Gastroesophageal sphincter (tissue), 4 donors: Measurements from ENCODE around the gene KCTD2. TPM values are rescaled to one million over a fixed set of nuclear protein-coding genes. Genes with fewer than 3 reads are reported as not detected.

Experiments
- ATAC-seq: fragments of 150-250 bp; one replicate; pipeline ENCODE4 v1.9.1; 2016; ENCODE audit warnings: mild to moderate bottlenecking, moderate library complexity
- H3K27ac ChIP-seq, 4 donors: fragments of 200-600 bp; sonication (generic) in 3 of 4; 1 replicate in 3 of 4; 2 replicates in 1 of 4; pipeline ENCODE4 v1.5.1; 2016 to 2019
- H3K27me3 ChIP-seq: fragments of 200-600 bp; sonication (generic); one replicate; pipeline ENCODE4 v1.5.1; 2019
- H3K36me3 ChIP-seq, 2 donors: fragments of 200-600 bp; sonication (generic); one replicate each; pipeline ENCODE4 v1.5.1; 2019; ENCODE audit warnings: control low read depth in 1 of 2
- H3K4me1 ChIP-seq, 3 donors: fragments of 200-600 bp; sonication (generic); 1 replicate in 2 of 3; 2 replicates in 1 of 3; pipeline ENCODE4 v1.5.1; 2016 to 2019; ENCODE audit warnings: control low read depth in 2 of 3
- H3K4me3 ChIP-seq, 2 donors: fragments of 200-600 bp; sonication (generic); one replicate each; pipeline ENCODE4 v1.5.1; 2019; ENCODE audit warnings: mild to moderate bottlenecking in 1 of 2, moderate library complexity in 1 of 2
- H3K9me3 ChIP-seq, 3 donors: fragments of 200-600 bp; sonication (generic); one replicate each; pipeline ENCODE4 v1.5.1; 2017 to 2019; ENCODE audit warnings: control low read depth in 2 of 3
- CTCF ChIP-seq, 4 experiments: fragments of 200-600 bp in 2 of 4; fragments of 450-650 bp in 2 of 4; sonication (generic) in 1 of 4; IDR thresholded peaks; one replicate each; pipeline ENCODE4 v1.5.1; 2017 to 2019; ENCODE audit warnings: antibody characterized with exemption in 4 of 4, mild to moderate bottlenecking in 2 of 4, moderate library complexity in 2 of 4
- EP300 ChIP-seq: sonication (generic); formaldehyde crosslinking; IDR thresholded peaks from one replicate; pipeline ENCODE4 v1.6.1; 2017; ENCODE audit warnings: antibody characterized with exemption, mild to moderate bottlenecking
- POLR2A ChIP-seq, 2 donors: fragments of 450-650 bp; IDR thresholded peaks; one replicate each; pipeline ENCODE4 v1.6.1; 2017; ENCODE audit warnings: antibody characterized with exemption in 2 of 2, mild to moderate bottlenecking in 2 of 2, moderate library complexity in 1 of 2
- POLR2AphosphoS5 ChIP-seq: sonication (generic); formaldehyde crosslinking; IDR thresholded peaks from one replicate; pipeline ENCODE4 v1.6.1; 2017; ENCODE audit warnings: antibody characterized with exemption
- WGBS, 2 donors: methylation state at CpG; one replicate each; pipeline ENCODE4 v1.1.5; 2018; ENCODE audit warnings: low coverage in 1 of 2; 5-methylcytosine and 5-hydroxymethylcytosine counted together
- total RNA-seq, 4 donors: library from RNA; depleted of rRNA; stranded (reverse); fragments of >200 nt; gene quantifications; one replicate each; pipeline ENCODE4 v1.1.0, GENCODE V29; 2016

KCTD2 gene
- total RNA-seq, 4 donors from 2014 or later = 27.1 to 39.7 (median 28.8) TPM

- H3K4me3 ChIP-seq = no peak overlapping the region
- H3K27me3 ChIP-seq = no peaks in the 10 kb centered on the region
- H3K36me3 ChIP-seq = peaks cover 0 to 56% of the 10 kb centered on the region in 2 donors
- H3K9me3 ChIP-seq = no peaks in the 10 kb centered on the region
- no peak for ATAC-seq
- H3K4me1 ChIP-seq = peaks cover 0 to 40% (median 21%) of the 10 kb centered on the region in 3 donors
- H3K27ac ChIP-seq = no peak overlapping the region
- no peak for TF ChIP-seq POLR2AphosphoS5
Observed at GRCh38 chr17:75049706-75050105, 2.7 kb downstream of the KCTD2 start.

GRCh38 chr17:75051941-75052340, 4.9 kb downstream of the KCTD2 start:
- no peak for ATAC-seq
- H3K27me3 ChIP-seq = no peaks in the 10 kb centered on the region
- no peak overlapping the region for H3K4me3 ChIP-seq
- H3K4me1 ChIP-seq = peaks cover 0 to 24% (median 15%) of the 10 kb centered on the region in 3 donors
- H3K27ac ChIP-seq = no peak overlapping the region
- no peak for TF ChIP-seq POLR2AphosphoS5
- no peak for TF ChIP-seq CTCF (IDR thresholded peaks at IDR 0.05)
- TF ChIP-seq POLR2A (IDR thresholded peaks at IDR 0.05) = no peak
- TF ChIP-seq EP300 = no peak
- peaks cover 0 to 78% of the 10 kb centered on the region in 2 donors for H3K36me3 ChIP-seq
- H3K9me3 ChIP-seq = no peaks in the 10 kb centered on the region
- WGBS, 2 donors = 50 to 62% methylated on average over 2 of the region's 2 CpGs

- H3K4me1 ChIP-seq = peaks cover 0 to 19% (median 7%) of the 10 kb centered on the region in 3 donors
- ATAC-seq = peak; percentile 87
- peaks cover 0 to 77% of the 10 kb centered on the region in 2 donors for H3K36me3 ChIP-seq
- H3K27ac ChIP-seq = peak overlapping the region in 3 of 4 donors; percentile 75 to 81 (median 78)
- H3K4me3 ChIP-seq = no peak overlapping the region
- H3K27me3 ChIP-seq = no peaks in the 10 kb centered on the region
- TF ChIP-seq POLR2AphosphoS5 (peak; percentile 34), EP300 (no peak), CTCF (IDR thresholded peaks at IDR 0.05) (peak in 3 of 4 experiments; percentile 46 to 57 (median 54)), POLR2A (IDR thresholded peaks at IDR 0.05) (no peak)
- no peaks in the 10 kb centered on the region for H3K9me3 ChIP-seq
- 27 to 28% methylated on average over 12 to 14 of the region's 25 CpGs for WGBS, 2 donors
Observed at GRCh38 chr17:75059369-75060345, 12.6 kb downstream of the KCTD2 start.

GRCh38 chr17:75060434-75061054, 13.5 kb downstream of the KCTD2 start:
- Histone ChIP-seq H3K4me1 (peaks cover 0 to 19% (median 7%) of the 10 kb centered on the region in 3 donors), H3K27me3 (no peaks in the 10 kb centered on the region), H3K9me3 (no peaks in the 10 kb centered on the region), H3K36me3 (peaks cover 0 to 77% of the 10 kb centered on the region in 2 donors), H3K4me3 (no peak overlapping the region), H3K27ac (peak overlapping the region in 3 of 4 donors; percentile 75 to 81 (median 77))
- peak; percentile 24 for ATAC-seq
- 81 to 91% methylated on average over 9 to 17 of the region's 26 CpGs for WGBS, 2 donors
- no peak for TF ChIP-seq CTCF (IDR thresholded peaks at IDR 0.05)

- H3K27ac ChIP-seq = peak overlapping the region in 3 of 4 donors; percentile 75 to 81 (median 77)
- TF ChIP-seq POLR2A (IDR thresholded peaks at IDR 0.05) (no peak), POLR2AphosphoS5 (no peak), CTCF (IDR thresholded peaks at IDR 0.05) (no peak), EP300 (no peak)
- 87 to 93% methylated on average over 3 to 6 of the region's 10 CpGs for WGBS, 2 donors
Observed at GRCh38 chr17:75061055-75061438, 14.0 kb downstream of the KCTD2 start.

More at GRCh38 chr17:75061055-75061438, 14.0 kb downstream of the KCTD2 start:
- Histone ChIP-seq H3K4me3 (no peak overlapping the region), H3K9me3 (no peaks in the 10 kb centered on the region), H3K27me3 (no peaks in the 10 kb centered on the region), H3K36me3 (peaks cover 0 to 75% of the 10 kb centered on the region in 2 donors), H3K4me1 (peaks cover 0 to 19% (median 7%) of the 10 kb centered on the region in 3 donors)
- ATAC-seq = no peak
